ENCODE data around the gene GPR157.

Gene GPR157

DNA sequence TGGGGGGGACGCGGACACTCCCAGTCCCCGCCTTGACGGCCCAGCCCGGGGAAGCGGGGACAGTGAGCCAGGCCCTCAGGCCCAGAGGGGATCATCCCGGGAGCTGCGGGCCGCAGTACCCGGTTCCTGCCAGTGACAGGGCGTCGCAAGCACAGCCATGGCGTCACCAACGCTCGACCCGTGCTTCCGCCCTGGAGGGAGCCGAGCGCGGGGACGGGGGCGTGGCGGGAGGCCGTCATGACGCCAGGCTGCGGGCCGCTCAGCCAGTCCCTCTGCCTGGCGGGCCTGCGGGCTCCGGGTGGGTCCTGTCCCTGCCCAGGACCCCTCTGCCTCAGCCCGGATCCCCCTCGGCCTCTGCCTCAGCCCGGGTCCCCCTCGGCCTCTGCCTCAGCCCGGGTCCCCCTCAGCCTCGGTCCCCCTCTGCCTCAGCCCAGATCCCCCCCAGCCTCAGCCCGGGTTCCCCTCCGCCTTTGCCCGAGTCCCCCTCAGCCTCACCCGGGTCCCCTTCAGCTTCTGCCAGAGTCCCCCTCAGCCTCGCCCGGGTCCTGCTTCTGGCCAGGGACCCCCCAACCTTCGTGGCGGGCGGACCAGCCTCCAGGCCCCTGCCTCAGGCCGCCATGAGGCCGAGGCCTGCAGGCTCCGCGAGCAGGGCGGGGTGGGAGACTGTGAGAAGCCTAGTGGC lies 57.2 kb downstream of the GPR157 start:
- Histone ChIP-seq H3K4me3 (ENCODE audit: low read depth, low read length, poor library complexity, severe bottlenecking) (no peak overlapping the region), H3K36me3 (ENCODE audit: insufficient read depth, low read length) (peaks cover 25% of the 10 kb centered on the region), H3K27me3 (ENCODE audit: insufficient read depth, low read length) (no peaks in the 10 kb centered on the region), H3K4me2 (ENCODE audit: low read length) (no peak overlapping the region), H3K9me3 (ENCODE audit: low read length) (no peaks in the 10 kb centered on the region), H3K9ac (ENCODE audit: low read length) (no peak overlapping the region), H3K9me2 (ENCODE audit: low read depth, low read length) (no peaks in the 10 kb centered on the region), H2AFZ (ENCODE audit: low read length) (no peak overlapping the region), H3F3A (ENCODE audit: insufficient read depth, low read length) (0 out of 2 replicates have a peak, but pooled peaks cover 3% of the 10 kb centered on the region), H4K20me1 (ENCODE audit: insufficient read depth, low read length) (no peaks in the 10 kb centered on the region), H3K4me1 (ENCODE audit: insufficient read depth, low read length, severe bottlenecking) (peaks cover 71% of the 10 kb centered on the region), H3K79me2 (ENCODE audit: insufficient read depth, low read length) (peaks cover 33% of the 10 kb centered on the region), H3K27ac (ENCODE audit: low read depth, low read length, poor library complexity, severe bottlenecking) (peak overlapping the region; percentile 98)
- no peak for TF ChIP-seq EZH2 (IDR thresholded peaks at IDR 0.05; ENCODE audit: borderline replicate concordance, low read length)
- TF ChIP-seq, protein P1, sequence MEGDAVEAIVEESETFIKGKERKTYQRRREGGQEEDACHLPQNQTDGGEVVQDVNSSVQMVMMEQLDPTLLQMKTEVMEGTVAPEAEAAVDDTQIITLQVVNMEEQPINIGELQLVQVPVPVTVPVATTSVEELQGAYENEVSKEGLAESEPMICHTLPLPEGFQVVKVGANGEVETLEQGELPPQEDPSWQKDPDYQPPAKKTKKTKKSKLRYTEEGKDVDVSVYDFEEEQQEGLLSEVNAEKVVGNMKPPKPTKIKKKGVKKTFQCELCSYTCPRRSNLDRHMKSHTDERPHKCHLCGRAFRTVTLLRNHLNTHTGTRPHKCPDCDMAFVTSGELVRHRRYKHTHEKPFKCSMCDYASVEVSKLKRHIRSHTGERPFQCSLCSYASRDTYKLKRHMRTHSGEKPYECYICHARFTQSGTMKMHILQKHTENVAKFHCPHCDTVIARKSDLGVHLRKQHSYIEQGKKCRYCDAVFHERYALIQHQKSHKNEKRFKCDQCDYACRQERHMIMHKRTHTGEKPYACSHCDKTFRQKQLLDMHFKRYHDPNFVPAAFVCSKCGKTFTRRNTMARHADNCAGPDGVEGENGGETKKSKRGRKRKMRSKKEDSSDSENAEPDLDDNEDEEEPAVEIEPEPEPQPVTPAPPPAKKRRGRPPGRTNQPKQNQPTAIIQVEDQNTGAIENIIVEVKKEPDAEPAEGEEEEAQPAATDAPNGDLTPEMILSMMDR (IDR thresholded peaks at IDR 0.05; ENCODE audit: low read length), result no peak

- H3K4me3 ChIP-seq (ENCODE audit: low read depth, low read length, poor library complexity, severe bottlenecking), result peak overlapping the region; percentile 93
- H3K4me2 ChIP-seq (ENCODE audit: low read length), result peak overlapping the region; percentile 74
- peaks cover 37% of the 10 kb centered on the region for H3K36me3 ChIP-seq (ENCODE audit: insufficient read depth, low read length)
- H3K27me3 ChIP-seq (ENCODE audit: insufficient read depth, low read length), result no peaks in the 10 kb centered on the region
- H3K79me2 ChIP-seq (ENCODE audit: insufficient read depth, low read length), result peaks cover 45% of the 10 kb centered on the region
- no peak overlapping the region for H2AFZ ChIP-seq (ENCODE audit: low read length)
- no peaks in the 10 kb centered on the region for H3K9me2 ChIP-seq (ENCODE audit: low read depth, low read length)
- no peaks in the 10 kb centered on the region for H4K20me1 ChIP-seq (ENCODE audit: insufficient read depth, low read length)
- no peak for TF ChIP-seq EZH2 (IDR thresholded peaks at IDR 0.05; ENCODE audit: borderline replicate concordance, low read length)
- TF ChIP-seq, protein P1 (IDR thresholded peaks at IDR 0.05; ENCODE audit: low read length), result no peak
- H3K4me1 ChIP-seq (ENCODE audit: insufficient read depth, low read length, severe bottlenecking), result peaks cover 71% of the 10 kb centered on the region
- no peaks in the 10 kb centered on the region for H3F3A ChIP-seq (ENCODE audit: insufficient read depth, low read length)
- H3K9ac ChIP-seq (ENCODE audit: low read length), result peak overlapping the region; percentile 98; the same call in 1 of the 2 replicates
- H3K9me3 ChIP-seq (ENCODE audit: low read length), result no peaks in the 10 kb centered on the region
- peak overlapping the region; percentile 98 for H3K27ac ChIP-seq (ENCODE audit: low read depth, low read length, poor library complexity, severe bottlenecking)
Measured at GRCh38 chr1:9070486-9070885, 58.4 kb downstream of the GPR157 start.

- Histone ChIP-seq H3K27ac (ENCODE audit: low read depth, low read length, poor library complexity, severe bottlenecking) (peak within 1 kb of the TSS; percentile 98), H3K9me2 (ENCODE audit: low read depth, low read length) (no peaks in the 10 kb centered on the region), H3K4me1 (ENCODE audit: insufficient read depth, low read length, severe bottlenecking) (peaks cover 71% of the 10 kb centered on the region), H2AFZ (ENCODE audit: low read length) (no peak within 1 kb of the TSS), H3K27me3 (ENCODE audit: insufficient read depth, low read length) (no peaks in the 10 kb centered on the region), H3K9me3 (ENCODE audit: low read length) (no peaks in the 10 kb centered on the region), H3K79me2 (ENCODE audit: insufficient read depth, low read length) (peaks cover 54% of the 10 kb centered on the region), H4K20me1 (ENCODE audit: insufficient read depth, low read length) (no peaks in the 10 kb centered on the region), H3K4me2 (ENCODE audit: low read length) (peak within 1 kb of the TSS; percentile 74), H3K4me3 (ENCODE audit: low read depth, low read length, poor library complexity, severe bottlenecking) (peak within 1 kb of the TSS; percentile 93), H3K9ac (ENCODE audit: low read length) (peak within 1 kb of the TSS; percentile 98), H3F3A (ENCODE audit: insufficient read depth, low read length) (no peaks in the 10 kb centered on the region), H3K36me3 (ENCODE audit: insufficient read depth, low read length) (peaks cover 46% of the 10 kb centered on the region)
- TF ChIP-seq EZH2 (IDR thresholded peaks at IDR 0.05; ENCODE audit: borderline replicate concordance, low read length), result no peak
- TF ChIP-seq, protein P1 (IDR thresholded peaks at IDR 0.05; ENCODE audit: low read length), result no peak
Measured at GRCh38 chr1:9069326-9070100, 59.4 kb downstream of the GPR157 start, which contains the start of gene SLC2A5. Gene SLC2A5, minus strand, starts transcription at chr1:9069635. Its CDS starts 99 bp downstream, at chr1:9069536.
